Liver (tissue), 9 donors: ENCODE results near the gene LBH. TPM values are rescaled to one million over a fixed set of nuclear protein-coding genes. Genes with fewer than 3 reads are reported as not detected.

Experiments
- DNase-seq: peaks from one replicate; pipeline ENCODE4 v3.0.0-alpha.2; 2017; ENCODE audit warnings: low spot score
- H3K27ac ChIP-seq, 2 donors: one replicate each; pipeline ENCODE4 v1.7.0; 2013; ENCODE audit warnings: inconsistent platforms in 2 of 2, low read length in 2 of 2, control low read depth in 1 of 2, low read depth in 1 of 2, mild to moderate bottlenecking in 1 of 2
- H3K27me3 ChIP-seq, 4 donors: one replicate each; pipeline versions ENCODE4 v1.6.1 to v1.7.0; 2013; ENCODE audit warnings: low read length in 3 of 4, inconsistent platforms in 1 of 4, mild to moderate bottlenecking in 1 of 4, moderate library complexity in 1 of 4; ENCODE audit not compliant: control insufficient read depth in 4 of 4, insufficient read depth in 4 of 4
- H3K36me3 ChIP-seq, 4 donors: one replicate each; pipeline versions ENCODE4 v1.6.1 to v1.7.0; 2013; ENCODE audit warnings: low read length in 3 of 4, mild to moderate bottlenecking in 3 of 4, low read depth in 1 of 4, moderate library complexity in 1 of 4; ENCODE audit not compliant: control insufficient read depth in 4 of 4, insufficient read depth in 3 of 4
- H3K4me1 ChIP-seq, 4 donors: one replicate each; pipeline versions ENCODE4 v1.6.1 to v1.7.0; 2013; ENCODE audit warnings: low read length in 3 of 4, mild to moderate bottlenecking in 3 of 4, moderate library complexity in 1 of 4; ENCODE audit not compliant: control insufficient read depth in 4 of 4, insufficient read depth in 4 of 4
- H3K4me3 ChIP-seq, 3 donors: one replicate each; pipeline versions ENCODE4 v1.6.1 to v1.7.0; 2013; ENCODE audit warnings: low read length in 3 of 3, control low read depth in 1 of 3, low read depth in 1 of 3, mild to moderate bottlenecking in 1 of 3
- H3K9ac ChIP-seq, 2 donors: one replicate each; pipeline ENCODE4 v1.7.0; 2013; ENCODE audit warnings: low read length in 2 of 2, mild to moderate bottlenecking in 2 of 2, moderate library complexity in 2 of 2, control low read depth in 1 of 2, low read depth in 1 of 2
- H3K9me3 ChIP-seq, 4 donors: one replicate each; pipeline versions ENCODE4 v1.6.1 to v1.7.0; 2013; ENCODE audit warnings: low read length in 3 of 4; ENCODE audit not compliant: control insufficient read depth in 4 of 4
- ATF3 ChIP-seq: IDR thresholded peaks from 2 replicates; pipeline ENCODE4 v1.6.1; 2016; ENCODE audit warnings: antibody characterized with exemption
- EGR1 ChIP-seq, 2 donors: IDR thresholded peaks; 2 replicates each; pipeline ENCODE4 v1.6.1; 2016 to 2018; ENCODE audit warnings: antibody characterized with exemption in 2 of 2, low read depth in 2 of 2
- HNF4A ChIP-seq, 2 donors: conservative IDR thresholded peaks; 2 replicates each; pipeline ENCODE4 v1.6.1; 2016; ENCODE audit warnings: antibody characterized with exemption in 2 of 2, mild to moderate bottlenecking in 2 of 2
- HNF4G ChIP-seq: IDR thresholded peaks from 2 replicates; pipeline ENCODE4 v1.6.1; 2016; ENCODE audit warnings: antibody characterized with exemption
- JUND ChIP-seq, 2 donors: IDR thresholded peaks; 2 replicates each; pipeline ENCODE4 v1.6.1; 2016; ENCODE audit warnings: antibody characterized with exemption in 2 of 2
- NR2F2 ChIP-seq: IDR thresholded peaks from 2 replicates; pipeline ENCODE4 v1.6.1; 2016; ENCODE audit warnings: antibody characterized with exemption
- REST ChIP-seq: IDR thresholded peaks from 2 replicates; pipeline ENCODE4 v1.6.1; 2016; ENCODE audit warnings: antibody characterized with exemption, mild to moderate bottlenecking
- TAF1 ChIP-seq: conservative IDR thresholded peaks from 2 replicates; pipeline ENCODE4 v1.6.1; 2016; ENCODE audit warnings: antibody characterized with exemption, mild to moderate bottlenecking
- YY1 ChIP-seq: IDR thresholded peaks from 2 replicates; pipeline ENCODE4 v1.6.1; 2016; ENCODE audit warnings: antibody characterized with exemption, mild to moderate bottlenecking
- WGBS: extraction: QIAGEN DNeasy Blood & Tissue Kit; methylation state at CpG from one replicate; pipeline ENCODE4 v1.1.7; 2013; 5-methylcytosine and 5-hydroxymethylcytosine counted together
- polyA plus RNA-seq, 2 donors: library from polyadenylated mRNA; stranded (reverse) in 1 of 2; unstranded in 1 of 2; fragments of 200-250 nt in 1 of 2; fragments of >200 nt in 1 of 2; fragmentation: Nextera tagmentation in 1 of 2; extraction: Ambion mirVana in 1 of 2; gene quantifications; one replicate each; pipeline versions ENCODE4 v1.2.1 to v1.2.3, GENCODE V29; 2013 to 2015
- total RNA-seq, 2 donors: library from RNA; depleted of rRNA; stranded (reverse); fragments of >200 nt; gene quantifications; one replicate each; pipeline ENCODE4 v1.2.3, GENCODE V29; 2014
- donor health status: healthy.
- donor health status: healthy.
- donor health status: healthy.
- donor health status: healthy.
- donor health status: healthy.

Gene LBH
- total and polyA plus RNA-seq, 4 donors: 4.1 to 50.8 (median 9.1) TPM

- Histone ChIP-seq H3K9me3 (no peaks in the 10 kb centered on the region), H3K4me3 (no peak overlapping the region), H3K27me3 (peaks cover 0 to 2% (median 0%) of the 10 kb centered on the region in 4 donors), H3K4me1 (no peaks in the 10 kb centered on the region), H3K9ac (no peak overlapping the region), H3K27ac (no peak overlapping the region), H3K36me3 (no peaks in the 10 kb centered on the region)
- TF ChIP-seq TAF1 (no peak), HNF4G (no peak), YY1 (no peak), ATF3 (no peak), REST (no peak), JUND (IDR thresholded peaks at IDR 0.05) (no peak)
- DNase-seq: no peak
- WGBS: 96% methylated on average over 4 of the region's 4 CpGs
These were observed 51.4 kb downstream of the LBH start for GRCh38 chr2:30282721-30283120.

- no peaks in the 10 kb centered on the region for H3K9me3 ChIP-seq
- H3K4me3 ChIP-seq: no peak overlapping the region
- DNase-seq: no peak
- H3K27ac ChIP-seq: no peak overlapping the region
- H3K9ac ChIP-seq: no peak overlapping the region
- WGBS: 77% methylated on average over 14 of the region's 14 CpGs
- TF ChIP-seq EGR1 (IDR thresholded peaks at IDR 0.05; ENCODE audit: low read depth in 2 of 2) (no peak), NR2F2 (no peak)
- H3K36me3 ChIP-seq: no peaks in the 10 kb centered on the region
- peaks cover 0 to under 1% (median 0%) of the 10 kb centered on the region in 4 donors for H3K27me3 ChIP-seq
- no peaks in the 10 kb centered on the region for H3K4me1 ChIP-seq
These were observed 52.7 kb downstream of the LBH start for GRCh38 chr2:30283931-30284565.

DNA sequence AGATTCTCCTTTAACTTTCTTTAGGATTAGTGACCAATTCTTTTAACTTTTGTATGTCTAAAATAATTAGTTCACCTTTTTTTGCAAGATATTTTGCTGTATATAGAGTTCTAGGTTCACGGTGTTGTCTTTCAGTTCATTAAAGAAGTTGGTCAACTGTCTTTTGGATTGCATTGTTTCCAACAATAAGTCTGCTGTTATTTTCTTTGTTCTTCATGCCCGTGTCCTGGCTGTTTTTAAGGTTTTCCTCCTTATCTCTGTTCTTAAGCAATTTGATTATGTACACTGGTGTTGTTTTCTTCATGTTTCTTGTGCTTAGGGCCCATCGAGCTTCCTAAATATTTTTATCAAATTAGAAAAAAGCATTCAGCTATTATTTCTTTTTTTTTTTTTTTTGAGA is 54.4 kb downstream of the LBH start:
- Histone ChIP-seq H3K9me3 (no peaks in the 10 kb centered on the region), H3K27me3 (no peaks in the 10 kb centered on the region)
- TF ChIP-seq REST (no peak), HNF4A (conservative IDR thresholded peaks at IDR 0.05) (no peak)

More for the DNA sequence above, 54.4 kb downstream of the LBH start:
- no peaks in the 10 kb centered on the region for H3K36me3 ChIP-seq
- no peak overlapping the region for H3K4me3 ChIP-seq
- H3K27ac ChIP-seq: no peak overlapping the region
- H3K9ac ChIP-seq: no peak overlapping the region
- H3K4me1 ChIP-seq: no peaks in the 10 kb centered on the region
- DNase-seq: no peak
- 89% methylated on average over 3 of the region's 3 CpGs for WGBS
